HCT116 (cell line): ENCODE data around the gene PLK5. TPM values are rescaled to one million over a fixed set of nuclear protein-coding genes. Genes with fewer than 3 reads are reported as not detected.
"Not testable (repeated sequence)": the region's sequence is repeated elsewhere in the genome, so short reads cannot be mapped to it uniquely, and the experiment has no call there.

Experiments
- ATAC-seq: fragments of 200-7000 bp; cut with Tn5 transposase; 2 replicates; pipeline ENCODE4 v1.9.1; 2020; ENCODE audit warnings: mild to moderate bottlenecking, moderate library complexity
- BruUV-seq: library from RNA; stranded (reverse); fragments of 400-500 nt; replicated peaks from 2 replicates; lab custom pipeline; 2021; lab: Mats Ljungman, UMichigan
- CTCF ChIA-PET: fragments of 300-600 bp; sonication (Branson Sonifier 250); formaldehyde crosslinking; loops from one replicate; lab custom pipeline; 2021; ENCODE audit warnings: antibody characterized with exemption; lab: Charles Lee
- POLR2A ChIA-PET: fragments of 300-600, 350-600 bp; sonication (Branson Sonifier 250); formaldehyde crosslinking; loops from one replicate; lab custom pipeline; 2021; ENCODE audit warnings: antibody characterized with exemption; lab: Charles Lee
- RAD21 ChIA-PET, 2 experiments: fragments of 300-600 bp; sonication (Branson Sonifier 250); formaldehyde crosslinking; loops; one replicate each; lab custom pipeline; 2023; ENCODE audit warnings: low total read pairs in 2 of 2; ENCODE audit not compliant: uncharacterized antibody in 2 of 2, unreplicated experiment in 2 of 2, low non-redundant PET in 1 of 2; lab: Charles Lee
- DNase-seq: peaks from one replicate; pipeline ENCODE4 v3.0.0-alpha.2; 2010; ENCODE audit warnings: low read depth, low spot score
- H2AFZ ChIP-seq: fragments of 200-600 bp; shearing (Covaris generic), sonication (generic); 2 replicates; pipeline ENCODE4 v1.6.1; 2017; ENCODE audit warnings: low read depth, mixed run types, mixed read lengths, antibody characterized with exemption, low read length; ENCODE audit not compliant: poor library complexity, severe bottlenecking
- H3K27ac ChIP-seq: 2 replicates; pipeline ENCODE4 v1.5.1; 2012; ENCODE audit warnings: low read depth, low read length
- H3K27me3 ChIP-seq: fragments of 200-600 bp; sonication (generic); 2 replicates; pipeline ENCODE4 v1.6.1; 2016; ENCODE audit warnings: mixed run types, low read length, mixed read lengths; ENCODE audit not compliant: insufficient read depth
- H3K36me3 ChIP-seq, 2 experiments: fragments of 200-500 bp in 1 of 2; fragments of 200-600 bp in 1 of 2; sonication (Bioruptor generic) in 1 of 2; sonication (generic) in 1 of 2; 2 replicates each; pipeline versions ENCODE4 v1.5.1 to v1.6.1; 2014 to 2016; ENCODE audit warnings: low read length in 2 of 2, inconsistent platforms in 1 of 2, mixed read lengths in 1 of 2, mixed run types in 1 of 2; ENCODE audit not compliant: insufficient read depth in 2 of 2, control insufficient read depth in 1 of 2
- H3K4me1 ChIP-seq, 2 experiments: fragments of 200-600 bp in 1 of 2; sonication (generic) in 1 of 2; 2 replicates each; pipeline versions ENCODE4 v1.5.1 to v1.6.1; 2012 to 2017; ENCODE audit warnings: low read length in 2 of 2, inconsistent platforms in 1 of 2, mild to moderate bottlenecking in 1 of 2, mixed read lengths in 1 of 2, mixed run types in 1 of 2, moderate library complexity in 1 of 2; ENCODE audit not compliant: insufficient read depth in 2 of 2, control insufficient read depth in 1 of 2
- H3K4me2 ChIP-seq: fragments of 200-600 bp; sonication (generic); 2 replicates; pipeline ENCODE4 v1.6.1; 2017; ENCODE audit warnings: mixed run types, low read length, mixed read lengths
- H3K4me3 ChIP-seq, 2 experiments: fragments of 200-600 bp in 1 of 2; sonication (generic) in 1 of 2; replicated peaks in 1 of 2; 2 replicates each; pipeline ENCODE4 v1.5.1; 2011 to 2016; ENCODE audit warnings: low read length in 2 of 2, control low read depth in 1 of 2, low read depth in 1 of 2, mild to moderate bottlenecking in 1 of 2, mixed read lengths in 1 of 2, mixed run types in 1 of 2
- H3K79me2 ChIP-seq: fragments of 200-600 bp; sonication (generic); 2 replicates; pipeline ENCODE4 v1.6.1; 2017; ENCODE audit warnings: mild to moderate bottlenecking, mixed run types, low read length, moderate library complexity, mixed read lengths; ENCODE audit not compliant: insufficient read depth
- H3K9ac ChIP-seq: fragments of 200-600 bp; sonication (generic); 2 replicates; pipeline ENCODE4 v1.6.1; 2016; ENCODE audit warnings: low read length, mixed read lengths
- H3K9me2 ChIP-seq: fragments of 200-600 bp; sonication (generic), shearing (Covaris generic); 2 replicates; pipeline ENCODE4 v1.6.1; 2017; ENCODE audit warnings: mixed run types, mild to moderate bottlenecking, moderate library complexity; ENCODE audit not compliant: insufficient read depth
- H3K9me3 ChIP-seq, 2 experiments: fragments of 200-500 bp in 1 of 2; fragments of 200-600 bp in 1 of 2; sonication (Bioruptor generic) in 1 of 2; sonication (generic) in 1 of 2; 2 replicates each; pipeline ENCODE4 v1.6.1; 2014 to 2017; ENCODE audit warnings: low read length in 2 of 2, mixed read lengths in 2 of 2, inconsistent platforms in 1 of 2, low read depth in 1 of 2, mild to moderate bottlenecking in 1 of 2, mixed run types in 1 of 2, moderate library complexity in 1 of 2; ENCODE audit not compliant: control insufficient read depth in 1 of 2, insufficient read depth in 1 of 2
- H4K20me1 ChIP-seq: fragments of 200-600 bp; sonication (generic), shearing (Covaris generic); 2 replicates; pipeline ENCODE4 v1.6.1; 2017; ENCODE audit warnings: mixed run types, mild to moderate bottlenecking, moderate library complexity; ENCODE audit not compliant: insufficient read depth
- CBX3 ChIP-seq: IDR thresholded peaks from 2 replicates; pipeline ENCODE4 v1.6.1; 2012; ENCODE audit warnings: low read depth
- EGR1 ChIP-seq: IDR thresholded peaks from 2 replicates; pipeline ENCODE4 v1.6.1; 2012; ENCODE audit warnings: low read depth
- ELF1 ChIP-seq: IDR thresholded peaks from 2 replicates; pipeline ENCODE4 v1.6.1; 2012; ENCODE audit warnings: low read depth, borderline replicate concordance
- EZH2phosphoT487 ChIP-seq: fragments of 200-600 bp; IDR thresholded peaks from 2 replicates; pipeline ENCODE4 v1.6.1; 2018; ENCODE audit warnings: antibody characterized with exemption, borderline replicate concordance
- FOSL1 ChIP-seq: IDR thresholded peaks from 2 replicates; pipeline ENCODE4 v1.6.1; 2012; ENCODE audit warnings: low read depth
- JUND ChIP-seq: IDR thresholded peaks from 2 replicates; pipeline ENCODE4 v1.6.1; 2012
- REST ChIP-seq: IDR thresholded peaks from 2 replicates; pipeline ENCODE4 v1.6.1; 2012; ENCODE audit warnings: low read depth
- SIN3A ChIP-seq: IDR thresholded peaks from 2 replicates; pipeline ENCODE4 v1.6.1; 2012; ENCODE audit warnings: low read depth
- SRF ChIP-seq: IDR thresholded peaks from 2 replicates; pipeline ENCODE4 v1.6.1; 2012; ENCODE audit warnings: low read depth
- TCF7L2 ChIP-seq: IDR thresholded peaks from 2 replicates; pipeline ENCODE4 v1.7.0; 2011; ENCODE audit warnings: borderline replicate concordance, inconsistent platforms; ENCODE audit not compliant: insufficient read depth, insufficient read length; ENCODE audit errors: extremely low read depth
- YY1 ChIP-seq: IDR thresholded peaks from 2 replicates; pipeline ENCODE4 v1.6.1; 2011; ENCODE audit warnings: low read length, low read depth, moderate library complexity, mild to moderate bottlenecking; ENCODE audit not compliant: insufficient replicate concordance; ENCODE audit errors: extremely low read depth
- ZFX ChIP-seq: fragments of 450-650 bp; IDR thresholded peaks from 2 replicates; pipeline ENCODE4 v1.6.1; 2017
- ZNF274 ChIP-seq: fragments of 200-500 bp; sonication (Bioruptor generic); IDR thresholded peaks from 2 replicates; pipeline ENCODE4 v1.6.1; 2014; ENCODE audit warnings: mild to moderate bottlenecking, low read depth, low read length, inconsistent platforms
- intact Hi-C: fragments of 100-400 bp; cut with micrococcal nuclease; formaldehyde crosslinking; loops from 2 replicates; pipeline ENCODE4 v1.10.0; 2022
- total RNA-seq: library from RNA; stranded (reverse); gene quantifications from one replicate; pipeline ENCODE4 v1.2.1, GENCODE V29; 2021; ENCODE audit not compliant: unreplicated experiment
- TF ChIP-seq, protein P1 (sequence below), 3 experiments: fragments of 200-600 bp in 1 of 3; sonication (generic) in 1 of 3; IDR thresholded peaks in 2 of 3; conservative IDR thresholded peaks in 1 of 3; 2 replicates each; pipeline ENCODE4 v1.5.1; 2012 to 2017; ENCODE audit warnings: low read depth in 2 of 3, low read length in 2 of 3, antibody characterized with exemption in 1 of 3, borderline replicate concordance in 1 of 3, control low read depth in 1 of 3, mild to moderate bottlenecking in 1 of 3, mixed read lengths in 1 of 3, mixed run types in 1 of 3, moderate library complexity in 1 of 3; ENCODE audit not compliant: insufficient read depth in 1 of 3

PLK5 gene
- total RNA-seq, 1 experiment from 2014 or later: not detected

GRCh38 chr19:1518471-1518870 is 5.4 kb upstream of the PLK5 start:
- no peaks in the 10 kb centered on the region for H4K20me1 ChIP-seq
- ChIA-PET RAD21 (no interaction called here), CTCF (no interaction called here), POLR2A (no interaction called here)
- no peaks in the 10 kb centered on the region for H3K9me3 ChIP-seq
- no peak overlapping the region for H3K27ac ChIP-seq
- H3K79me2 ChIP-seq: no peaks in the 10 kb centered on the region
- DNase-seq (no peak), ATAC-seq (no peak)
- no peak overlapping the region for H3K4me3 ChIP-seq
- intact Hi-C loops: no loop called here
- H3K36me3 ChIP-seq: no peaks in the 10 kb centered on the region
- H3K27me3 ChIP-seq: no peaks in the 10 kb centered on the region
- H3K4me1 ChIP-seq: peaks cover 3 to 9% of the 10 kb centered on the region in 2 experiments
- no peak overlapping the region for H3K4me2 ChIP-seq
- TF ChIP-seq YY1 (no peak), EZH2phosphoT487 (no peak), SIN3A (no peak), ZNF274 (no peak), REST (no peak), JUND (no peak), EGR1 (no peak), ZFX (no peak), CBX3 (no peak), SRF (no peak), FOSL1 (no peak), TCF7L2 (no peak), ELF1 (no peak)
- TF ChIP-seq, protein P1, sequence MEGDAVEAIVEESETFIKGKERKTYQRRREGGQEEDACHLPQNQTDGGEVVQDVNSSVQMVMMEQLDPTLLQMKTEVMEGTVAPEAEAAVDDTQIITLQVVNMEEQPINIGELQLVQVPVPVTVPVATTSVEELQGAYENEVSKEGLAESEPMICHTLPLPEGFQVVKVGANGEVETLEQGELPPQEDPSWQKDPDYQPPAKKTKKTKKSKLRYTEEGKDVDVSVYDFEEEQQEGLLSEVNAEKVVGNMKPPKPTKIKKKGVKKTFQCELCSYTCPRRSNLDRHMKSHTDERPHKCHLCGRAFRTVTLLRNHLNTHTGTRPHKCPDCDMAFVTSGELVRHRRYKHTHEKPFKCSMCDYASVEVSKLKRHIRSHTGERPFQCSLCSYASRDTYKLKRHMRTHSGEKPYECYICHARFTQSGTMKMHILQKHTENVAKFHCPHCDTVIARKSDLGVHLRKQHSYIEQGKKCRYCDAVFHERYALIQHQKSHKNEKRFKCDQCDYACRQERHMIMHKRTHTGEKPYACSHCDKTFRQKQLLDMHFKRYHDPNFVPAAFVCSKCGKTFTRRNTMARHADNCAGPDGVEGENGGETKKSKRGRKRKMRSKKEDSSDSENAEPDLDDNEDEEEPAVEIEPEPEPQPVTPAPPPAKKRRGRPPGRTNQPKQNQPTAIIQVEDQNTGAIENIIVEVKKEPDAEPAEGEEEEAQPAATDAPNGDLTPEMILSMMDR (IDR thresholded peaks at IDR 0.05 in 2 of 3, conservative IDR thresholded peaks at IDR 0.05 in 1 of 3; ENCODE audit: borderline replicate concordance in 1 of 3, insufficient read depth in 1 of 3, low read depth in 2 of 3, low read length in 2 of 3): no peak
- H3K9me2 ChIP-seq: no peaks in the 10 kb centered on the region
- H3K9ac ChIP-seq: no peak overlapping the region
- BruUV-seq: no TSS peak
- no peak overlapping the region for H2AFZ ChIP-seq

DNA sequence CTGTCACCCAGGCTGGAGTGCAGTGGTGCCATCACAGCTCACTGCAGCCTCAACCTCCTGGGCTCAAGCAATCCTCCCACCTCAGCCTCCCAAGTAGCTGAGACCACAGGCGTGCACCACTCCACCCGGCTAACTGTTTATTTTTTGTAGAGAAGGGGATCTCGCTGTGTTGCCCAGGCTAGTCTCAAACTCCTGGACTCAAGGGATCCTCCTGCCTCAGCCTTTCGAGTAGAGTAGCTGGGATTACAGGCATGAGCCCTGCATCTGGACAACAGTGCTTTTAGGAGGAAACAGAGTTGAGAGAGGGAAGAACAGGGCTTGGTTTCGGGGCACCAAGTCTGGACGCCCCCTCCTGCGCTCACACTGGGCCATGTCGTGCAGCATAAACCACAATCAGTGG is 4.1 kb upstream of the PLK5 start:
- H3K27me3 ChIP-seq, H3K9ac ChIP-seq, H4K20me1 ChIP-seq, BruUV-seq, CTCF ChIA-PET, H3K9me2 ChIP-seq, ATAC-seq, H3K9me3 ChIP-seq, H3K4me3 ChIP-seq, H3K27ac ChIP-seq, H2AFZ ChIP-seq, intact Hi-C loops, DNase-seq, H3K4me1 ChIP-seq, H3K4me2 ChIP-seq, H3K36me3 ChIP-seq, H3K79me2 ChIP-seq, RAD21 ChIA-PET, POLR2A ChIA-PET: not testable (repeated sequence)
